ENCODE data around the gene C16orf74. TPM values are rescaled to one million over a fixed set of nuclear protein-coding genes. Genes with fewer than 3 reads are reported as not detected.
A peak's percentile ranks its signal among the peaks of the same experiment; 100 is the strongest.

The C16orf74 gene
- total RNA-seq, 1 donor from 2014 or later, result 12.4 TPM

DNA sequence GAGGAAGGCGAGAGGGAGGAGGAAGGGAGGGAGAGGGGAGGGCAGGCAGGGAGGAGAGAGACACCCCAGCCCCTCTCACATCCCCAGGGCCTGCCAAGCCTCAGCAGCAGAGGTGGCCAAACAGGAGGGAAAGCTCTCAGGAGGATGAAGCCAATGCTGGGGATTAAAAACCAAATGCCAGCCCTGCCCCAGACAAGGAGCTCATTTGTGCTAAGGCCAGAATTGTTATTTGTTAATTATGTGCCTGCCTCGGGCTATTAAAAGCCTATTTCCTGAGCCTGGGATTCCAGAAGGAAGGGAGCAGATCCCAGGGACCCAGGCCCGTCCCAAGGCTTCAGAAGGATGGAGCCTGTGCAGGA is 34.2 kb downstream of the C16orf74 start:
- no peak for DNase-seq

DNA sequence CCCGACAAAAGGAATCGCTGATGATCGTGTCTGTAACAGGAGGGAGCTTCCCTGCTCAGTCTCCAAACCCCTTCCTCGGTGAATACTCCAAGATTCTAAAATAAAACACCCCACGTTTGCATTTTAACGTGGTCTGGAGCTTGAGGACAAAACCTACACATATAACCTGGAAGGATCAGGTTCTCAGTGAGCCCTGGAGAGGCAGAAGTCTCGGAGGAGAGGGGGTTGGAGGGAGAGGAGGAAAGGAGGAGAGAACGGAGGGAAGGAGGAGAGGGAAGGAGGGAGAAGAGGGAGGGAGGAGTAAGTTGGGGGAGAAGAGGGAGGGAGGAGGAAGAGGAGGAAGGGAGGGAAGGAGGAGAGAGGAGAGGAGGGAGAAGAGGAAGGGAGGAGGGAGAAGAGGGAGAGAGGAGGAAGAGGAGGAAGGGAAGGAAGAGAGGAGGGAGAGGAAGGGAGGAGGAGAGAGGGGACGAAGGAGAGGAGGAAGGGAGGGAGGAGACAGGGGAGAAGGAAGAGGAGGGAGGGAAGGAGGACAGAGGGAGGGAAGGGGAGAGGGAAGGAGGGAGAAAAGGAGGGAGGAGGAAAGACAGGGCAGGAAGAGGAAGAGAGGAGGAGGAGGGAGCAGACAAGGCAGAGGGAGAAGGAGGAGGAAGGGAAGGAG is 34.7 kb downstream of the C16orf74 start:
- DNase-seq, result no peak

DNA sequence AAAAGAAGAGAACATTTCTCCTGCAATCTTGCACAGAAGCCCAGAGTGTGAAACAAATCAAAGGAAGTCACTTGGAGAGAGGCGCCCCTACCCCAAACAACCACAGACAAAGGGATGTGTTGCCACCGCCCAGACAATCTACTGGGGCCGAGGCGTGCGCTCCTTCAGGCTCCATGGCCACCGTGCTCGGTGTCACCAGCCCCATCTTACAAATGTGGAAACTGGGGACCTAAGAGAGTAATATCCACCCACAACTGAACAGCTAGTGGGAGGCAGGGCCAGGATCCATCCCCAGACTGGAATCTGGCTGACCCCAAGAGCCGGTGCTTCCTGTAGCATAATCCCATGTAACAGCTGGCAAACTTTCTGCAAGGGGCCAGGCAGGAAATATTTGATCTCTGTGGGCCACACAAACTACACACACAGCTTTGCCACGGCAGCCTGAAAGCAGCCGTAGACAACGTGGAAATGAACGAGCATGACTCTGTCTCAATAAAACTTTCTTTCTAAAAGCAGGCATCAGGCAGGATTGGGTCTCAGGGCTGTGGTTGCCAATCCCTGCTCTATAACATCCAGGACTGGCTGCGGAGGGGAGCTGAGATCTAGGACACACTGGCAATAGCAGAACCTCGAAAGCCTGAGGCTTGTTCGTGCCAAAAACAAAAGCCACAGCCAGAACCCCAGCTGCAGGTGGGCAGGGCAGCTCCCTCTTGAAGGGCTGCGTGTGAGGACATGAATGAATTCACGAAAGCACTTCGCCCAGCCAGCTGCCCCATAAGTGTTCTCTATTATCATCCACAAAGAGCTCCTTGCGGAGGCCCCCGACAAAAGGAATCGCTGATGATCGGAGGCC is 35.5 kb downstream of the C16orf74 start:
- DNase-seq, result peak; percentile 76

DNA sequence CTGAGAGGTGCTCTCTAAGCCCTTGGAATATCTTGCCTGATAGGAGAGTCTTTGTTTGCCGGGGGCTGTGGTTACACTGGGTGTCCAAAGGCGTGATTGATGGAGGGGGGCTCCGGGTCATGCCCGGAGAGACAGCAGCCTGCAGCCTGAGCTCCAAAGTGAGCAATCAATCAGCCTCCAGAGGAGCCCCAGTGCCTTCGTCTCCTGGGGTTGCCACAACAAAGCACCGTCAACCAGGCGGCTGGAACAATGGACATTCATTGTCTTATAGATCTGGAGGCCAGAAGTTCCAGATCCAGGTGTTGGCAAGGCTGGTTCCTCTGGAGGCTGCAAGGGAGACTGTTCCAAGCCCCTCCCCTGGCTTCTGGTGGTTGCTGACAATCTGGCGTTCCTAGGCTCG is 38.1 kb downstream of the C16orf74 start:
- peak; percentile 27 for DNase-seq

DNA sequence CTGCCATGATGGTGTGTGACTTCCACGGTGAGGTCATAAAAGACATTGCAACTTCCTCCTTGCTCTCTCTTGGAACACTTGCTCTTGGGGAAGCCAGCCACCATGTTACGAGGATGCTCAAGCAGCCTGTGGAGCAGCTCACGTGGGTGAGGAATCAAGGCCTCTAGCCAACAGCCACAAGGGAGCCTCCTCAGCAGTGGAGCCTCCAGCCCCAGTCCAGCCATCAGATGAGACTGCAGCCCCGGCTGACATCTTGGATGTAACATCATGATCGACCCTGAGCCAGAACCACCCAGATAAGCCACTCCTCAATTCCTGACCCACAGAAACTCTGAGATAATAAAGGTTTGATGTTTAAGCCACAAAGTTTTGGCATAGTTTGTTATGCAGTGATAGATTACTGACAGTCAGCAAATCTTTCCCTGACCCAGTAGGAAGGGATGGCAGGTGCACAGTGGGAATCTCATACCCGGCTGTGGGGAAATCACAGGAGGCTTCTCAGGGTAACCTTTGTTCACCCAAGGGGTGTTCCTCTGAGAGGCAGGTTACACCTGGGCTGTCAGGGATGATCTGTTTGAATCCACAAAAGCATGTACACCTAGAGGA is 38.8 kb downstream of the C16orf74 start:
- no peak for DNase-seq

DNA sequence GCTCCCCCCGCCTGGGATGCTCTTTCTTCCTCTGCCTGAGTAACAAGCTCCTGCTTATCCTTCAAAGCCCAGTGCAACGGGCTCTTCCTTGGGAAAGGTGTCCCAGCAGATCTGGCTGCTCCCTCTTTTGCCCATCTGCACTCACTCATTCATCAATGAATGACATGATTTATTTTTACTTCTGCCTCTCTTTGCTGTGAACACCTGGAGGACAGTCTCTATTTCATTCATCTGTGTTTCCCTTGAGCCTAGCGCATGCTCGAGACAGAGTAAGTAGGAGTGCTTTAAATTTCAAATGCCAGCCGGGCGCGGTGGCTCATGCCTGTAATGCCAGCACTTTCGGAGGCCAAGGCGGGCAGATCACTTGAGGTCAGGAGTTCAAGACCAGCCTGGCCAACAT is 40.2 kb downstream of the C16orf74 start:
- DNase-seq, result no peak

DNA sequence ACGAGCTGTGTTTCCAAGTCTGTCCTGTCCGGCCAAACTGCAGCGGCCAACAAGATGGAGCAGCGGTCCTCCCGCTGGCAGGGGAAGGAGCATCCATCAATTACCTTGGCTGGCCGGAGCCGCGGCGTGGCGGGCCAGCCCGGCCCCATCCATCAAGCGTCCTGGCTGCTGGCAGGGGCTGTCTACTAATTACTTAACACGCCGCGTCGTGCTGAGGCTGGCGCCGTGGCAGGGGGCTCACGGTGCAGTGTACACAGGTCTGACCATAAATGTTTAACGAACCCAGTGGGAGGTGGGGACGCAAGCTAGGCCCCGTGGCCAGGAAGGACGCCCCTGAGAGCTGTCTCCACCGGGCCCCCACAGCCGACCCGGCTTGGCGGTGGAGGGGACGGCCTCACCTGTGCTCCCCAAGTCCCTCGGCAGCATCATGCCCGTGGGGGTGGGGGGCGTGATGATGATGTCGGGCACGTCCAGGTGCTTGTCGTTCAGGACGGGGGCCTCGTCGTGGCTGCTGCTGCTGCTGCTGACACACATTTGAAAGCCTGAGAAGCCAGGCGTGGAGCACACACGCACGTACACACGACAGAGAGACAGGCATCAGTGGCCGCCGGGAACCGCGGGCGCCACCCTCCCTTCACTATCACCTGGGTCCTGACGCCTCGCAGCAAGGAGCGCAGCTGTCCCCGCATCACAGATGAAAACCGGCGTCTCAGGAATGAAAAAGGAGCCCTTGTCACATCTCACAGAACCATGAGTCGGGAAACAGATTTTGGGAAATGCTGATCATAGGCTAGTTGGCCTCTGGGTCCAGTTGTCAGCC is 40.9 kb downstream of the C16orf74 start:
- DNase-seq, result no peak

DNA sequence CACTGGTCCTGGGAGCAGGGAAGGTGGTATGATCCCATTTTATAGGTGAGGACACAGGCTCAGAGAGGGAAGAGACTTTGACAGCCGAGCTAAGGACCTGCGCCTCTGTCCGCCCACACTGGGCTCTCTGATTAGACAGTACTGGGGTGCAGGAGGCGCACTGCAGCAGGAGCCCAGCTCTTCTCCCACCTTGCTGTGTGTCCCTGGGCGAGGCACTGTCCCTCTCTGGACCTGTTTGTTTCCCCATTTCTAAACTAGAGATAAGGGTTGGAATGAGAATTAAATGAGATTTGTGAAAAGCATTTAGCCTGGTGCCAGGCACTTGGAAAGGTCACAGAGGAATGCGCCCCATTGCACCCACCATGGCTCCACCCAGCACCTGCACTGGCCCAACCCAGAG is 42.6 kb downstream of the C16orf74 start:
- DNase-seq, result no peak

DNA sequence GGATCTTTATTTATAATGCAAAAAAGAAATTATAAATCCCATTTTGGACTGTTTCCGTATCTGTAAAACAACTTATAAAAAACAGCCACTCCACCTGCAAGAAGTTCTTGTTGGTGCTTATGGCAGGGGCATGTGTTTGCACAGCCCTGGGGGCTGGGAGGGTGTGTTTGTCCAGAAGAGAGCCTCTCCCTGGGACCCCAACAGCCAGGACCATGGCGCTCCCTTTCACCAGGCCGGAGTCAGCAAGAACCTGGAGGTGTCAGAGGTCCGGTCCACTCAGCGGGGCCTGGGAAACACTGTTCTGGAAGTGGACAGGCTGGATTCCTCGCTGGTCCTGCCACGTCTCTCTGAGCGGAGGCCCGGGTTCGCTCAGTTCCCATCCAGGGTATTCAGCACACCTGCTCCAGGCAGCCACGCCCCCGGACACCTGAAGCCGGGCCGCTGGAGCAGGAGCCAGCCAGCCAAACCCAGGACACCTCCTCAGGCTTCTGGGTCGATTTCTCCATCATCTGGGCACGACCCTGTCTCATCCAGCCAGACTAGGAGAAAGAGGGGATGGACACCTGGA is 43.3 kb downstream of the C16orf74 start:
- no peak for DNase-seq

DNA sequence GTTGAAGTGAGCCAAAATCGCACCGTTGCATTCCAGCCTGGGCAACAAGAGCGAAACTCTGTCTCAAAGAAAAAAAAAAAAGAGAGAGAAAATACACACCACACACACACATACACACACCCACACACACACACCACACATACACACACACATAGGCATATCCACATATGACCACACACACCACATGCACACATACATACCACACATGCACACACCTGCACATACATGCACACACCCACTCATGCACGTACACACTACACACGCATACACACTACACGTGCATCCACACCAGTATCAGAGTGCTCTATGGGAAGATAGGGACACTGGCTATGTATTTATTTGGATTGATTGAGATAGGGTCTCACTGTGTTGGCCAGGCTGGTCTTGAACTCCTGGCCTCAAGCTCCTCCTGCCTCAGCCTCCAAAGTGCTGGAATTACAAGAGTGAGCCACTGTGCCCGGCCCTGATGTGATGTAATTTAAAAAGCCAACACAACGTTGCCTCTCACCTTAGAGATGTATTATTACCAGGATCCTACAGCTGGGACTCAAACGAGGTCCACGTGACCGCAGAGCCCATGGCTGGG is 44.4 kb downstream of the C16orf74 start:
- DNase-seq, result no peak

DNA sequence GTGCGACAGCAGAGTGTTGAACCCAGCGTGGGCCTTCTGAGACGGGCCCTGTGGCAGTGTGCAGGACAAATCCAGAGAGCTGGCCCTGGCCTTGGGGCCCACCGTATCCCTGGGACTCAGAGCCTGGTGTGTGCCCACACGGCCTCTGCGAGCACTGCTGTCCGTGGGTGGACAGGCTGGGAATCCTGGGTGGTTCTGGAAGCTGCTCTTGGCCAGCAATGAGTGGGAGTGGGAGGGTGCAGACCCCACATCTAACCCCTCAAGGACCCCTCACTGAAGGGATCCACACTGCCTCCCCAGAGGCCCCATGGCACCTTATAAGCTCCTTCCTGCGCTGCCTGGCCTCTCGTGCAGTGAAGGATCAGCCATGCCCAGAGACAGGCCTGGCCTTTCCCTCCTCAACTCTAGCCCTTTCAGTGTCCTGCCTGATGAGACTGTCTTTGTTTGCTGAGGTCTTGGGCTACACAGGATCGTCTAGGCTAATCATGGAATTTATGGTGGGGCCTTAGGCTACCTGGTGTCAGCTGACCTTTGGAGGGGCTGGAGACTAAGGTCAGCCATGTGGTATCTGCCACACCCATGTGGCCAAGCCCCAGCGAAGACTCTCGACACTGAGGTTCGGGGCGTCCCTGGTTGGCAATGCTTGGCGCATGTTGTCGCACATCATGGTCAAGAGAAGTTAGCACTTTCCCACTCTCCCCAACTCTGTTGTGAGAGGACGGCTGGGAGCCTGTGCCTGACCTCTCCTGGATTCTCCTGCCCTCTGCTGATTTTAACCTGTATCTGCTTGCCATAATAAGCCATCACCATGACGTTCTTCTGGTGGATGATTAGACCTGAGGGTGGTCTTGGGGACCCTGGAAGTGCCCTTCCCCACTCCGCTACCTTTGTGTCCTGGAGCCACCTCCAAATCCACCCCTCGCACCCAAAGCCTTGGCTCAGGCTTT is 45.7 kb downstream of the C16orf74 start:
- no peak for DNase-seq

DNA sequence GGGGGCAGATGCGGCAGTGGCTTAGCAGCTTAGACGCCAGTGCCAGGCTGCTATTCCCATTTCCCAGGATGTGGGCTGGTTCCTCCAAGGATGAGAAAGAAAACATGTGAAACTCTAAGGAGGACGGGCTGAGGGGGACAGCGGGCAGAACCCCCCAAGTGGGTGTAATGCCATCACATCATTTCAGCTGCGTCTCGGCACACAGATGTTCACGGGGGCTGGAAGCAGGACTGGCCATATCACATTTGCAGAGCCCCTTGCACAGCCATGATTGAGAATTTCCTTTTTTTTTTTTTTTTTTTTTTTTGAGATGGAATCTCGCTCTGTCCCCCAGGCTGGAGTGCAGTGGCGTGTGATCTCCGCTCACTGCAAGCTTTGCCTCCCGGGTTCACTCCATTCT is 46.9 kb downstream of the C16orf74 start:
- DNase-seq, result no peak

DNA sequence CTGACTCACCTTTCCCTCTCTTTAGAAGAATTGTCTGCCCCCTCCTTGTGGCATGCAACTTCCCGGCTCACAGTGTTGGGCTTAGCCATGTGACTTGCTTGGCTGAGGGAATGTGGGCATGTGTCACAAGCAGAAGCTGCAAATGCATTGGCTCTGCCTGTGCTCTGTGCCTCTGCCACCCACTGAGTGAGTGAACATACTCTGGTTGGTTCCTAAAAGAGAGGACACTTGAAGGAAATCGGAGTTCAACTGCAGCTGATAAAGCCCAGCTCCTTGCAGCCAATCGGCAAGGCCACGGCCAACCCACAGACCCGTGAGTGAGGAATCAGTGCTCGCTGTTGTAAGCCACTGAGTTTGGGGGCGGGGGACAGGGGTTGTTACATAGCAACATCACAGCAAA is 51.3 kb downstream of the C16orf74 start:
- DNase-seq, result peak; percentile 24

DNA sequence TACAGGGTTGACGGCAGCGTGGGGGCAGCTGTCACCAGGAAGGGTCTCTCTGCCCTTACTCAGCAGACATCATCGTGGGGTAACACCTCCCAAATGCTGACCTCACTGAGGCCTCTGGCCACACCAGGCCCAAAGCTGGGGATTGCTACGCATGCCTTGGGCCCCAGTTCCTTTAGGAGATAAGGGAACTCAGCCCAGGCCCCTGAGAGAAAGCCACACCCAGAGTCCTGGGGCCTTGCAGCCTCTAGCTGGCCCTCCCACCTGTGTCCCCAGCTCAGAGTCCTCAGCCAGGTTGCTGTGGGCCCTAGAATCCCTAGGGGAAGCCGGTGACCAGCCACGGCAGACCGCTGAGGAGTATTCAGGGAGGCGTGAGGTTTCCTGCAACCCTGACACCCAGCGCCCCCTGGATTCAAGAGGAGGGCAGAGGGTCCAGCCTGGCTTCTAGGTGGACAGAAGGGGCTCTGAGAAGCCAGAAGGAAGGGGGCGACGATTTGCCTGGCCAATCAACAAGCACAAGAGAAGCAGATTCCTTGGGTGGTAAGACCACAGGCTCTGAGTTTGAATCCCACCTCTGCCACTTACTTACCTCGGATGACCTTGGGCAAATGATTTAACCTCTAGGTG is 51.8 kb downstream of the C16orf74 start:
- DNase-seq, result no peak

DNA sequence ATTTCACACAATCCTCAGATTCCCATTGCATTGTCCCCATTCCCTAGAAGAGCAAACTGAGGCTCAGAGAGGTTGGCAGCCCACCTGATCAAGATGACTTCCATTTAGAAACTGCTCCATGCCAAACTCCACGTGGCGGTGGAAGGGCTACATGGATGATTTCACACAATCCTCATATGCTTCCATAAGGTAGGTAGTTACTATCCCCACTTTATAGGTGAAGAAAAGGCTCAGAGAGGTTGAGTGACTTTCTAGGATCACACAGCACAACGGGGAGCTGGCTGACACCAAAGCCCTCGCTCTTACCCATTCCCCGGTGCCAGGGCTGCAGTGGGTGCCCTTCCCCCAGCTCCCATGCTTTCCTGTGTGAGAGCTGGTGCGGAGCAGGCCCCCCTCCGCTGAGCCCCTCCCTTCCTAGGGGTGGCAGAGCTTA is 52.4 kb downstream of the C16orf74 start:
- DNase-seq, result no peak

DNA sequence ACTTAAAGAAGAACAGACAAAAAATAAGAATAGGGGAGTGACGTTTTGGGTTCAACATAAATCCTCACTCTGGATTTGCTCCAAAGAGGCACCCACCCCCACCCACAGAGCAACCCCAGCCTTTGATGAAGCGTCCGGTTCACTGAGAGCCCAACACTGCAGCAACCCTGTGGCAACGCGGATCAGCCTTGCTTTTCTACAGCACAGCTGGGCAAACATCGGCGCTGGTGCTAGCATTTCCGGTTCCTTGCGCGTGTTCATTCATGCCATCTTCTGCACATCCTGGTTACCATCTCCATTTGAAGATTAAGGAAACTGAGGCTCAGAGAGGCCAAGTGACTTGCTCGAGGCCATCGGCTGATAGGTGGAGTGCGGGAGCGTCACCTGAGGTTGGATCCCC is 53.5 kb downstream of the C16orf74 start:
- no peak for DNase-seq

DNA sequence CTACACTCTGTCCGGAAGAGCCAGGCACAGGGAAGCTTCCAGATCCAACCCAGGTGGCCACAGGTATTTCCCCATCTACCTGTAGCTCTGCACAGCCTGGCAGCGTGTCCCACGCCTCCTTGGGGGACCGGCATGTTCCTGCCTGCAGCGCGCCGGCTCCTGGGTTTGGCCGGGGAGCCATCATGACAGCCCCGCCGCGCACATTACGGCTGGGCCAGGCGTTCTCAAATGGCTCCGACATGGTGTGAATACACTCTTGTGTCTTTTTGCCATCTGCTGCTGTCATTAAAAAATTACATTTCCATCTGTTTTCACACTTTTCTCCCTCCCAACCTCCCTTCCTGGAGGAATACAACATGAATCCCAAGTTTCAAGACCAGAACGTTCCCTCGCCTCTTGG is 54.1 kb downstream of the C16orf74 start:
- DNase-seq, result no peak

DNA sequence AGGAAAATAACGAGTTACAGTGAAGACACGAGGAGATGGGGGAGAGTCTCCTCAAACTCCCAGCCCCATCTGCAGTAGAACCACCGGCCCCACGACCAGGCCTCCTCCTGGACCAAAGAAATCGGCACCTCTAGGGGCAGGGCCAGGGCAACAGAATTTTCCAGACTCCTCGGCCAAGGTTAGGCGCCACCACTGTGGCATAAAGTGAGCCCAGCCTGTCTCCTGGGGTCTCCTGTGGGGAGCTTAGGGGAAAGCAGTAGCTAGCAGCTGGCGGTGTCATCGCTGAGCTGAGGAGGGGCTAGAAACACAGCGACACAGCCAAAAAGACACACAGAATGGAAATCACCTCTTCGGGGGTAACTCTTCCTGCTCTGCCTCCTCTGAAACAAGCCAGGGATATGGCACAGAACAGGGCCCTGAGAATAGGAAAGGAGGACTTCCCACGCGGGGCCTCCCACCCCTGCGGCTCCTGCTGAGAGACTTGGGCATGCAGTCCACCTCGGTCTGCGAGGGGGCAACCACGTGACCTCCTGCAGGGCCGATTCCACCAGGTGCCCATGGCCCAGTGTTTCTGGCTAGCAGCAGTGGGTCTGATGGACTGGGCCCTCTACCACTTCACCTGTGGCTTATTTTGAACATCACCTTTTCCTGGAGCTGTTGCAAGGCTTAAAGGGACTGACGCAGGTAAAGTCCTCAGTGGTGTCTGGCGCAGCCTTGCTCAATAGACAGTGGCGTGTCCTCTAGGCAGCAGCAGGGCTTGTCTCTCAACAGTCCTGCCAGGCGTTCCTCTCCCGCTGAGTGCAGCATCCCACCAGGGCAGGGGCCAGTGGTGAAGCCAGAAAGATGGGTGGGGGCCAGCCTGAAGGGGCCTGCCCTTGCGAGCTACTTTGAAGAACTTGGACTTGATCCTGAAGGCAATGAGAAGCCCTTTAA is 55.4 kb downstream of the C16orf74 start:
- DNase-seq, result no peak

DNA sequence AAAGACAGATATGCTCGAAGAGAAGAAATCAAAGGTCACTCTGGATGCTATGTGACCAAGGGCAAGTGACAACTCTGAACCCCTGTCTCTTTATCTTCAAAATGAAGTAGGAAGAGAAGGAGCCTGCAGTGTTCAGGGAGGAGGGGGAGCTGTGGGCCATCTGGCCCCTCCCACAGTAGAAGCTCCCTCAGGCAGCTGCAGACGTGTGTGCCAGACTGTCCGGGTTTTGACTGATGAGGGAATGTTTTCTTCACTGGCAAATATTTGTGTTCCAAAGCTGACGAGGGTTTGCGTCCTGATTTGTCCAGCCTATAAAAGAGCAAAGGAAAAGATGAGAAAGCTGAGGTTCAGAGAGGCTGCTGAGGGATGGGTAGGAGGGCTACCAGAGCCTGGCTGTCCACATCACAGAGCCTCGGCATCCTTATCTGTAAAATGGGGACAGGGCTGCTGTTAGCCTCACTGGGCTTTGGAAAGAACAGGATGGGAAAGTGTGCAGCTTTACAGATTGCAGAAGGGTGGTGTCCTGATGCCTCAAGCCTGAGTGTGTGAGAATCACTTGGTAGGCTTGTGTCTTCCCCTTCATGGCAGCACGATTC is 60.3 kb downstream of the C16orf74 start:
- no peak for DNase-seq
